K562 (cell line): ENCODE measurements around the gene SNCG. TPM values are rescaled to one million over a fixed set of nuclear protein-coding genes. Genes with fewer than 3 reads are reported as not detected.

Experiments
- ATAC-seq: fragments of 200-7000 bp; cut with Tn5 transposase; 3 replicates; pipeline ENCODE4 v1.9.1; 2020; ENCODE audit warnings: moderate library complexity
- BruUV-seq: library from RNA; stranded (reverse); fragments of 400-500 nt; replicated peaks from 2 replicates; lab custom pipeline; 2021; lab: Mats Ljungman, UMichigan
- CTCF ChIA-PET: fragments of 300-600 bp; formaldehyde crosslinking; extraction: SDS; loops from one replicate; lab custom pipeline; 2021; ENCODE audit warnings: low intra/inter-chr PET ratio; lab: Yijun Ruan, JAX
- POLR2A ChIA-PET: fragments of 300-600, 350-650 bp; sonication (Branson Sonifier 250); formaldehyde crosslinking; extraction: SDS; loops from one replicate; lab custom pipeline; 2021; ENCODE audit warnings: antibody characterized with exemption, inconsistent platforms; lab: Yijun Ruan, JAX
- DNase-seq, 4 experiments: peaks; one replicate each; pipeline versions ENCODE4 v3.0.0 to v3.0.0-alpha.2; 2011 to 2018; ENCODE audit warnings: low spot score in 3 of 4, mixed read lengths in 3 of 4; ENCODE audit errors: extremely low read depth in 1 of 4
- FAIRE-seq: peaks from 2 replicates; lab custom pipeline; 2011; peaks lifted over from hg19 to GRCh38; lab: Jason Lieb, UNC
- H2AFZ ChIP-seq: 2 replicates; pipeline ENCODE4 v1.6.0; 2011; ENCODE audit warnings: low read depth, low read length, control low read depth, inconsistent platforms
- H3K27ac ChIP-seq: fragments of 200-600 bp; 3 replicates; pipeline ENCODE4 v1.8.0; 2011; ENCODE audit warnings: low read depth, mild to moderate bottlenecking, control low read depth, inconsistent platforms, low read length, moderate library complexity, mixed read lengths; ENCODE audit errors: extremely low read depth
- H3K27me3 ChIP-seq, 2 experiments: fragments of 300-600 bp in 1 of 2; 2 replicates in 1 of 2; 3 replicates in 1 of 2; pipeline versions ENCODE4 v1.6.0 to v1.8.0; 2011; ENCODE audit warnings: inconsistent platforms in 2 of 2, low read length in 2 of 2, mild to moderate bottlenecking in 1 of 2, mixed read lengths in 1 of 2, moderate library complexity in 1 of 2; ENCODE audit not compliant: control insufficient read depth in 2 of 2, insufficient read depth in 2 of 2
- H3K36me3 ChIP-seq: fragments of 300-600 bp; 3 replicates; pipeline ENCODE4 v1.8.0; 2011; ENCODE audit warnings: mild to moderate bottlenecking, low read length, inconsistent platforms; ENCODE audit not compliant: control insufficient read depth, insufficient read depth
- H3K4me1 ChIP-seq, 2 experiments: fragments of 200-600 bp in 1 of 2; replicated peaks in 1 of 2; 2 replicates in 1 of 2; 3 replicates in 1 of 2; pipeline versions ENCODE4 v1.5.1 to v1.8.0; 2011; ENCODE audit warnings: inconsistent platforms in 2 of 2, low read length in 2 of 2, mild to moderate bottlenecking in 1 of 2, mixed read lengths in 1 of 2, moderate library complexity in 1 of 2; ENCODE audit not compliant: control insufficient read depth in 2 of 2, insufficient read depth in 2 of 2
- H3K4me2 ChIP-seq: 2 replicates; pipeline ENCODE4 v1.6.1; 2011; ENCODE audit warnings: low read length, control low read depth, inconsistent platforms, mixed read lengths; ENCODE audit not compliant: insufficient read depth
- H3K4me3 ChIP-seq: fragments of 200-600 bp; sonication (generic), shearing (Covaris generic); 2 replicates; pipeline ENCODE4 v1.5.1; 2016; ENCODE audit warnings: control low read depth, inconsistent platforms
- H3K79me2 ChIP-seq: fragments of 200-600 bp; 3 replicates; pipeline ENCODE4 v1.8.0; 2011; ENCODE audit warnings: low read length, inconsistent platforms; ENCODE audit not compliant: control insufficient read depth, insufficient read depth
- H3K9ac ChIP-seq, 2 experiments: 2 replicates each; pipeline versions ENCODE4 v1.6.0 to v1.6.1; 2011; ENCODE audit warnings: low read depth in 2 of 2, low read length in 2 of 2, control low read depth in 1 of 2, inconsistent platforms in 1 of 2, mild to moderate bottlenecking in 1 of 2, mixed read lengths in 1 of 2; ENCODE audit not compliant: insufficient read depth in 1 of 2
- H3K9me1 ChIP-seq: one replicate; pipeline ENCODE4 v1.6.0; 2011; ENCODE audit warnings: inconsistent platforms, mild to moderate bottlenecking, low read length, moderate library complexity; ENCODE audit not compliant: control insufficient read depth, insufficient read depth
- H3K9me3 ChIP-seq: replicated peaks from 2 replicates; pipeline ENCODE4 v1.5.1; 2011; ENCODE audit warnings: low read depth, low read length, inconsistent platforms; ENCODE audit not compliant: control insufficient read depth, insufficient read depth
- H4K20me1 ChIP-seq: replicated peaks from 2 replicates; pipeline ENCODE4 v1.6.1; 2011; ENCODE audit warnings: low read length, inconsistent platforms, mixed read lengths; ENCODE audit not compliant: control insufficient read depth, insufficient read depth
- CREBBP ChIP-seq: IDR thresholded peaks from one replicate; pipeline ENCODE4 v1.6.1; 2012; ENCODE audit warnings: low read depth, mild to moderate bottlenecking, control low read depth, inconsistent platforms, low read length
- NBN ChIP-seq: fragments of 450-650 bp; IDR thresholded peaks from 2 replicates; pipeline ENCODE4 v1.6.1; 2016; ENCODE audit warnings: low read depth, mild to moderate bottlenecking
- NCOA4 ChIP-seq: fragments of 450-650 bp; IDR thresholded peaks from 2 replicates; pipeline ENCODE4 v1.6.1; 2018; ENCODE audit warnings: mild to moderate bottlenecking; ENCODE audit not compliant: partially characterized antibody
- RBM17 ChIP-seq: fragments of 200-400 bp; formaldehyde crosslinking; IDR thresholded peaks from 2 replicates; pipeline ENCODE4 v1.6.1; 2017; ENCODE audit warnings: low read depth, mild to moderate bottlenecking, low read length, borderline replicate concordance
- RFX7 ChIP-seq: fragments of 250-450 bp; sonication (Bioruptor Pico); IDR thresholded peaks from 2 replicates; pipeline ENCODE4 v1.5.1; 2021; ENCODE audit warnings: mild to moderate bottlenecking
- SETDB1 ChIP-seq: IDR thresholded peaks from one replicate; pipeline ENCODE4 v1.6.1; 2012; ENCODE audit warnings: low read length, control low read depth, inconsistent platforms
- ZNF707 ChIP-seq: fragments of 250-450 bp; sonication (Bioruptor Pico); conservative IDR thresholded peaks from 2 replicates; pipeline ENCODE4 v1.8.0; 2022; ENCODE audit warnings: inconsistent platforms, mild to moderate bottlenecking, moderate library complexity
- WGBS: fragments of 100-300 bp; shearing (Covaris generic); methylation state at CpG from one replicate; pipeline ENCODE4 v1.1.6; 2016; ENCODE audit warnings: low coverage, mixed read lengths; ENCODE audit not compliant: insufficient coverage; ENCODE audit errors: missing lambda C conversion rate; 5-methylcytosine and 5-hydroxymethylcytosine counted together
- in situ Hi-C: fragments of 300-500 bp; cut with MboI; formaldehyde crosslinking; loops from 4 replicates; pipeline ENCODE4 v1.15.0; 2018; ENCODE audit warnings: inconsistent platforms, mixed read lengths
- intact Hi-C: fragments of 100-400 bp; cut with micrococcal nuclease; formaldehyde crosslinking; loops from 2 replicates; pipeline ENCODE4 v1.14.2; 2022
- polyA plus RNA-seq, 8 experiments: library from polyadenylated mRNA; depleted of rRNA in 4 of 8; stranded (reverse) in 5 of 8; unstranded in 3 of 8; fragments of >200 nt; fragmentation: Nextera tagmentation in 2 of 8; fragmentation: Illumina TruSeq in 1 of 8; extraction: Ambion mirVana in 2 of 8; extraction: Trizol in 1 of 8; gene quantifications; 2 replicates each; pipeline versions ENCODE4 v1.2.1 to v1.2.3, GENCODE V29; 2011 to 2014; ENCODE audit warnings: inconsistent platforms in 1 of 8, missing spikeins in 1 of 8
- total RNA-seq, 7 experiments: library from RNA; depleted of rRNA in 6 of 7; stranded (reverse); fragments of >200 nt in 6 of 7; fragmentation: Illumina TruSeq in 2 of 7; extraction: Trizol in 2 of 7; gene quantifications; 2 replicates each; pipeline versions ENCODE4 v1.2.1 to v1.2.3, GENCODE V29; 2011 to 2021; ENCODE audit warnings: low replicate concordance in 1 of 7
- TF ChIP-seq, protein P1 (sequence below): fragments of 250-450 bp; sonication (Bioruptor Pico); IDR thresholded peaks from 2 replicates; pipeline ENCODE4 v1.4.0; 2020; ENCODE audit warnings: mild to moderate bottlenecking, moderate library complexity, borderline replicate concordance
- TF ChIP-seq, protein P2 (sequence below): fragments of 450-650 bp; IDR thresholded peaks from 2 replicates; pipeline ENCODE4 v1.7.1; 2018; ENCODE audit warnings: mild to moderate bottlenecking, low read depth; ENCODE audit not compliant: partially characterized antibody
- TF ChIP-seq, protein P3 (sequence below): fragments of 200-800 bp; sonication (Bioruptor generic); IDR thresholded peaks from 2 replicates; pipeline ENCODE4 v1.6.1; 2017; ENCODE audit warnings: missing genetic modification characterization, missing compliant biosample characterization
- TF ChIP-seq, protein P4 (sequence below): fragments of 450-650 bp; IDR thresholded peaks from 2 replicates; pipeline ENCODE4 v1.6.1; 2016; ENCODE audit warnings: missing biosample characterization, missing genetic modification characterization
- TF ChIP-seq, protein P5 (sequence below): sonication (generic); formaldehyde crosslinking; IDR thresholded peaks from 2 replicates; pipeline ENCODE4 v1.8.1; 2023; ENCODE audit warnings: mild to moderate bottlenecking, missing genetic modification reagents, moderate library complexity

Gene SNCG
- total and polyA plus RNA-seq, 9 of the 15 experiments (the other 6 are each of a cell fraction or from before 2014, with no cell fraction given), result 9.8 to 146 (median 93.6) TPM

DNA sequence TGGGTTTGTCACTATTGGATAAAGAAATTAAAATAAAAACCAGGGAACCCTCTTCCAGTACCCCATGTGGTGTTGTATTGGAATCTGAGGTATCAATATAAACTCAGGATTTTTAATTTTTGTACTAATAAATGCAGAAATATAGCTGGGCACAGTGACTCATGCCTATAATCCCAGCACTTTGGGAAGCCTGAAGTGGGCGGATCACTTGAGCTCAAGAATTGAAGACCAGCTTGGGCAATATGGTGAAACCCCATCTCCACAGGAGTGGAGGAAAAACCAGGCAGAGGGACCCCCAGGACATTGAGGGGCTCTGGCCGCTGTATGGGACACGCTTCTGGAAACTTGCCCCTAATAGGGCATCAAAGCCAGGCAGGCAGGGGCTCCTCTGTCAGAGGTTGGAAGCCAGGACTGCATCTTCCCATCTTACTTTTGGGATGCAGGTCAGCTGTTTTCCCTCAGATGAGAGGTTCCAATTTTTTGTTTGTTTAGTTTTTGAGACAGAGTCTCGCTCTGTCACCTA, 21.0 kb downstream of the SNCG start:
- CTCF ChIA-PET, result no interaction called here
- no peak overlapping the region for H3K27ac ChIP-seq
- TF ChIP-seq NCOA4 (no peak), ZNF707 (CRISPR knock-in tag) (no peak), RFX7 (CRISPR knock-in tag) (no peak), NBN (no peak), CREBBP (no peak), RBM17 (no peak), SETDB1 (no peak)
- TF ChIP-seq, protein P1, sequence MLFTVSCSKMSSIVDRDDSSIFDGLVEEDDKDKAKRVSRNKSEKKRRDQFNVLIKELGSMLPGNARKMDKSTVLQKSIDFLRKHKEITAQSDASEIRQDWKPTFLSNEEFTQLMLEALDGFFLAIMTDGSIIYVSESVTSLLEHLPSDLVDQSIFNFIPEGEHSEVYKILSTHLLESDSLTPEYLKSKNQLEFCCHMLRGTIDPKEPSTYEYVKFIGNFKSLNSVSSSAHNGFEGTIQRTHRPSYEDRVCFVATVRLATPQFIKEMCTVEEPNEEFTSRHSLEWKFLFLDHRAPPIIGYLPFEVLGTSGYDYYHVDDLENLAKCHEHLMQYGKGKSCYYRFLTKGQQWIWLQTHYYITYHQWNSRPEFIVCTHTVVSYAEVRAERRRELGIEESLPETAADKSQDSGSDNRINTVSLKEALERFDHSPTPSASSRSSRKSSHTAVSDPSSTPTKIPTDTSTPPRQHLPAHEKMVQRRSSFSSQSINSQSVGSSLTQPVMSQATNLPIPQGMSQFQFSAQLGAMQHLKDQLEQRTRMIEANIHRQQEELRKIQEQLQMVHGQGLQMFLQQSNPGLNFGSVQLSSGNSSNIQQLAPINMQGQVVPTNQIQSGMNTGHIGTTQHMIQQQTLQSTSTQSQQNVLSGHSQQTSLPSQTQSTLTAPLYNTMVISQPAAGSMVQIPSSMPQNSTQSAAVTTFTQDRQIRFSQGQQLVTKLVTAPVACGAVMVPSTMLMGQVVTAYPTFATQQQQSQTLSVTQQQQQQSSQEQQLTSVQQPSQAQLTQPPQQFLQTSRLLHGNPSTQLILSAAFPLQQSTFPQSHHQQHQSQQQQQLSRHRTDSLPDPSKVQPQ (CRISPR knock-in tag), result no peak
- TF ChIP-seq, protein P2, sequence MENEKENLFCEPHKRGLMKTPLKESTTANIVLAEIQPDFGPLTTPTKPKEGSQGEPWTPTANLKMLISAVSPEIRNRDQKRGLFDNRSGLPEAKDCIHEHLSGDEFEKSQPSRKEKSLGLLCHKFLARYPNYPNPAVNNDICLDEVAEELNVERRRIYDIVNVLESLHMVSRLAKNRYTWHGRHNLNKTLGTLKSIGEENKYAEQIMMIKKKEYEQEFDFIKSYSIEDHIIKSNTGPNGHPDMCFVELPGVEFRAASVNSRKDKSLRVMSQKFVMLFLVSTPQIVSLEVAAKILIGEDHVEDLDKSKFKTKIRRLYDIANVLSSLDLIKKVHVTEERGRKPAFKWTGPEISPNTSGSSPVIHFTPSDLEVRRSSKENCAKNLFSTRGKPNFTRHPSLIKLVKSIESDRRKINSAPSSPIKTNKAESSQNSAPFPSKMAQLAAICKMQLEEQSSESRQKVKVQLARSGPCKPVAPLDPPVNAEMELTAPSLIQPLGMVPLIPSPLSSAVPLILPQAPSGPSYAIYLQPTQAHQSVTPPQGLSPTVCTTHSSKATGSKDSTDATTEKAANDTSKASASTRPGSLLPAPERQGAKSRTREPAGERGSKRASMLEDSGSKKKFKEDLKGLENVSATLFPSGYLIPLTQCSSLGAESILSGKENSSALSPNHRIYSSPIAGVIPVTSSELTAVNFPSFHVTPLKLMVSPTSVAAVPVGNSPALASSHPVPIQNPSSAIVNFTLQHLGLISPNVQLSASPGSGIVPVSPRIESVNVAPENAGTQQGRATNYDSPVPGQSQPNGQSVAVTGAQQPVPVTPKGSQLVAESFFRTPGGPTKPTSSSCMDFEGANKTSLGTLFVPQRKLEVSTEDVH, result no peak
- TF ChIP-seq, protein P3, sequence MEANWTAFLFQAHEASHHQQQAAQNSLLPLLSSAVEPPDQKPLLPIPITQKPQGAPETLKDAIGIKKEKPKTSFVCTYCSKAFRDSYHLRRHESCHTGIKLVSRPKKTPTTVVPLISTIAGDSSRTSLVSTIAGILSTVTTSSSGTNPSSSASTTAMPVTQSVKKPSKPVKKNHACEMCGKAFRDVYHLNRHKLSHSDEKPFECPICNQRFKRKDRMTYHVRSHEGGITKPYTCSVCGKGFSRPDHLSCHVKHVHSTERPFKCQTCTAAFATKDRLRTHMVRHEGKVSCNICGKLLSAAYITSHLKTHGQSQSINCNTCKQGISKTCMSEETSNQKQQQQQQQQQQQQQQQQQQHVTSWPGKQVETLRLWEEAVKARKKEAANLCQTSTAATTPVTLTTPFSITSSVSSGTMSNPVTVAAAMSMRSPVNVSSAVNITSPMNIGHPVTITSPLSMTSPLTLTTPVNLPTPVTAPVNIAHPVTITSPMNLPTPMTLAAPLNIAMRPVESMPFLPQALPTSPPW (CRISPR knock-in tag), result no peak
- TF ChIP-seq, protein P4, sequence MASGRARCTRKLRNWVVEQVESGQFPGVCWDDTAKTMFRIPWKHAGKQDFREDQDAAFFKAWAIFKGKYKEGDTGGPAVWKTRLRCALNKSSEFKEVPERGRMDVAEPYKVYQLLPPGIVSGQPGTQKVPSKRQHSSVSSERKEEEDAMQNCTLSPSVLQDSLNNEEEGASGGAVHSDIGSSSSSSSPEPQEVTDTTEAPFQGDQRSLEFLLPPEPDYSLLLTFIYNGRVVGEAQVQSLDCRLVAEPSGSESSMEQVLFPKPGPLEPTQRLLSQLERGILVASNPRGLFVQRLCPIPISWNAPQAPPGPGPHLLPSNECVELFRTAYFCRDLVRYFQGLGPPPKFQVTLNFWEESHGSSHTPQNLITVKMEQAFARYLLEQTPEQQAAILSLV (tag), result no peak
- TF ChIP-seq, protein P5, sequence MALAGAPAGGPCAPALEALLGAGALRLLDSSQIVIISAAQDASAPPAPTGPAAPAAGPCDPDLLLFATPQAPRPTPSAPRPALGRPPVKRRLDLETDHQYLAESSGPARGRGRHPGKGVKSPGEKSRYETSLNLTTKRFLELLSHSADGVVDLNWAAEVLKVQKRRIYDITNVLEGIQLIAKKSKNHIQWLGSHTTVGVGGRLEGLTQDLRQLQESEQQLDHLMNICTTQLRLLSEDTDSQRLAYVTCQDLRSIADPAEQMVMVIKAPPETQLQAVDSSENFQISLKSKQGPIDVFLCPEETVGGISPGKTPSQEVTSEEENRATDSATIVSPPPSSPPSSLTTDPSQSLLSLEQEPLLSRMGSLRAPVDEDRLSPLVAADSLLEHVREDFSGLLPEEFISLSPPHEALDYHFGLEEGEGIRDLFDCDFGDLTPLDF, result no peak

More for the DNA sequence above, 21.0 kb downstream of the SNCG start:
- ATAC-seq (no peak), DNase-seq (no peak), FAIRE-seq (no peak)
- Histone ChIP-seq H3K9me3 (no peaks in the 10 kb centered on the region), H3K36me3 (no peaks in the 10 kb centered on the region), H4K20me1 (no peaks in the 10 kb centered on the region), H3K9me1 (no peaks in the 10 kb centered on the region), H3K4me2 (no peak overlapping the region), H3K4me3 (no peak overlapping the region), H3K4me1 (peaks cover 6 to 10% of the 10 kb centered on the region in 2 experiments; a peak in 2 of 5 replicates), H3K27me3 (no peaks in the 10 kb centered on the region), H3K9ac (no peak overlapping the region), H3K79me2 (no peaks in the 10 kb centered on the region), H2AFZ (no peak overlapping the region)
- POLR2A ChIA-PET, result no interaction called here
- WGBS, result 43% methylated on average over 4 of the region's 4 CpGs
- no TSS peak for BruUV-seq
- in situ Hi-C loops (no loop called here), intact Hi-C loops (no loop called here)
